Osteoblast (primary cell): ENCODE measurements around the gene CTTN. TPM values are rescaled to one million over a fixed set of nuclear protein-coding genes. Genes with fewer than 3 reads are reported as not detected.

Source experiments
- DNase-seq: peaks from one replicate; pipeline ENCODE4 v3.0.0; 2011; ENCODE audit warnings: low spot score, mixed read lengths; ENCODE audit not compliant: insufficient read length; ENCODE audit errors: missing footprints
- H2AFZ ChIP-seq: 2 replicates; pipeline ENCODE4 v1.6.0; 2011; ENCODE audit warnings: mild to moderate bottlenecking, low read length
- H3K27ac ChIP-seq: 2 replicates; pipeline ENCODE4 v1.5.1; 2011; ENCODE audit warnings: mild to moderate bottlenecking, low read depth, low read length, moderate library complexity
- H3K27me3 ChIP-seq: 2 replicates; pipeline ENCODE4 v1.6.0; 2012; ENCODE audit warnings: mild to moderate bottlenecking, control low read depth, inconsistent platforms, low read length, moderate library complexity; ENCODE audit not compliant: insufficient read depth
- H3K36me3 ChIP-seq: 2 replicates; pipeline ENCODE4 v1.5.1; 2011; ENCODE audit warnings: mild to moderate bottlenecking, low read length, control low read depth, moderate library complexity; ENCODE audit not compliant: insufficient read depth
- H3K4me1 ChIP-seq: 2 replicates; pipeline ENCODE4 v1.5.1; 2011; ENCODE audit warnings: mild to moderate bottlenecking, low read length, control low read depth, moderate library complexity; ENCODE audit not compliant: insufficient read depth
- H3K4me2 ChIP-seq: 2 replicates; pipeline ENCODE4 v1.6.0; 2011; ENCODE audit warnings: mild to moderate bottlenecking, low read length; ENCODE audit not compliant: insufficient read depth
- H3K4me3 ChIP-seq: fragments of 200-600 bp; sonication (generic); 3 replicates; pipeline ENCODE4 v1.5.1; 2012; ENCODE audit warnings: mild to moderate bottlenecking, low read length, inconsistent platforms; ENCODE audit not compliant: insufficient read depth
- H3K79me2 ChIP-seq: 2 replicates; pipeline ENCODE4 v1.6.0; 2012; ENCODE audit warnings: mild to moderate bottlenecking, low read length, control low read depth, inconsistent platforms; ENCODE audit not compliant: insufficient read depth
- H3K9me3 ChIP-seq: 2 replicates; pipeline ENCODE4 v1.5.1; 2011; ENCODE audit warnings: low read depth, low read length, control low read depth
- H4K20me1 ChIP-seq: 2 replicates; pipeline ENCODE4 v1.6.0; 2012; ENCODE audit warnings: mild to moderate bottlenecking, low read length, control low read depth; ENCODE audit not compliant: insufficient read depth
- CTCF ChIP-seq: IDR thresholded peaks from 2 replicates; pipeline ENCODE4 v1.5.1; 2011; ENCODE audit warnings: mild to moderate bottlenecking, low read depth, low read length, moderate library complexity; ENCODE audit errors: extremely low read depth
- total RNA-seq: library from RNA; depleted of rRNA; stranded (reverse); fragments of >200 nt; gene quantifications from 2 replicates; pipeline ENCODE4 v1.2.3, GENCODE V29; 2012

The CTTN gene
- total RNA-seq, 1 donor = 429 TPM

DNA sequence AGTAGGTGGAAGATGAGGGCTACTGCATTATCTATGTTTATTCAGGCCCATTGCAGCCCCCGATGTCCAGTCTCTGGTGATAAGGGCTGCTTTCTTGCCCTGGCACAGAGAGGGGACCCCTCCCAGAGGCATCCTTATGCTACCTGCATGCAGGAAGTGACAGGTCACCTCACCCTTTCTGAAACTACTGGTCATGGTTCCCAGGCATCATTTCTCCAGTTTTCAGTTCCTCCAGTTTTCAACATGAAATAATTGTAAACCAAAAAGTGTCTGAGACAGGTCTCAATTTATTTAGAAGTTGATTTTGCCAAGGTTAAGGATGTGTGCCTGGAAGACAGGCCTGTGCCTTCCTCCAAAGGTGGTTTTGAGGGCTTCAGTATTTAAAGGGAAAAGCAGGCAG lies 57.0 kb downstream of the CTTN start:
- H3K27me3 ChIP-seq = peaks cover 3% of the 10 kb centered on the region
- no peak overlapping the region for H2AFZ ChIP-seq
- H3K4me1 ChIP-seq = peaks cover 3% of the 10 kb centered on the region
- H3K4me3 ChIP-seq = no peak overlapping the region
- no peak for TF ChIP-seq CTCF
- H3K4me2 ChIP-seq = no peak overlapping the region
- no peak overlapping the region for H3K27ac ChIP-seq
- no peaks in the 10 kb centered on the region for H3K79me2 ChIP-seq
- no peak for DNase-seq
- no peaks in the 10 kb centered on the region for H3K36me3 ChIP-seq
- no peaks in the 10 kb centered on the region for H4K20me1 ChIP-seq
- H3K9me3 ChIP-seq = no peaks in the 10 kb centered on the region

DNA sequence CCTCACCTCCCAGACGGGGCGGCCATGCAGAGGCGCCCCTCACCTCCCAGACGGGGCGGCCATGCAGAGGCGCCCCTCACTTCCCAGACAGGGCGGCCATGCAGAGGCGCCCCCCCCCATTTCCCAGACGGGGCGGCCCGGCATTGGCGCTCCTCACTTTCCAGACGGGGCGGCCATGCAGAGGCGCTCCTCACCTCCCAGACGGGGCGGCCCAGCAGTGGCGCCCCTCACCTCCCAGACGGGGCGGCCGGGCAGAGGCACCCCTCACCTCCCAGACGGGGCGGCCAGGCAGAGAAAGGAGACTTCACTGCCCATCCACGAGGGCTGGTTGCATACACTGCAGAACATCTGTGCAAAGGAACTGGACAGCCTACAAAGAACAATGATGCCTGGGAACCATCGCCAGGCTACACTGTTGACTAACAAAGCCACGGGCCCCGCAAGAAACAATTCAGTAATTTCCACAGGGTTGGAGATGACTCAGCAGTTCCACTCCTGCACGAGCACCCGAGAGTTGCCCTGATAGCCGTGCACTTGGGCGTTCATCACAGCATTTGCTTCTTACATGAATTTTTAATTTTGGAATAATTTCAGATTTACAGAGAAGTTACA lies 58.7 kb downstream of the CTTN start:
- DNase-seq = no peak
- no peak overlapping the region for H2AFZ ChIP-seq
- no peak overlapping the region for H3K4me2 ChIP-seq
- H3K79me2 ChIP-seq = no peaks in the 10 kb centered on the region
- H3K4me1 ChIP-seq = peaks cover 3% of the 10 kb centered on the region
- H3K9me3 ChIP-seq = no peaks in the 10 kb centered on the region
- H3K27ac ChIP-seq = no peak overlapping the region
- peaks cover 15% of the 10 kb centered on the region for H3K27me3 ChIP-seq
- H3K36me3 ChIP-seq = no peaks in the 10 kb centered on the region
- TF ChIP-seq CTCF = no peak
- H4K20me1 ChIP-seq = no peaks in the 10 kb centered on the region
- no peak overlapping the region for H3K4me3 ChIP-seq

GRCh38 chr11:70458736-70459135 lies 60.4 kb downstream of the CTTN start:
- TF ChIP-seq CTCF = no peak
- Histone ChIP-seq H4K20me1 (no peaks in the 10 kb centered on the region), H3K79me2 (no peaks in the 10 kb centered on the region), H3K4me3 (no peak overlapping the region), H3K4me2 (no peak overlapping the region), H3K4me1 (peaks cover 3% of the 10 kb centered on the region), H3K27me3 (peaks cover 24% of the 10 kb centered on the region), H3K36me3 (no peaks in the 10 kb centered on the region), H2AFZ (no peak overlapping the region), H3K27ac (no peak overlapping the region), H3K9me3 (no peaks in the 10 kb centered on the region)
- DNase-seq = no peak

DNA sequence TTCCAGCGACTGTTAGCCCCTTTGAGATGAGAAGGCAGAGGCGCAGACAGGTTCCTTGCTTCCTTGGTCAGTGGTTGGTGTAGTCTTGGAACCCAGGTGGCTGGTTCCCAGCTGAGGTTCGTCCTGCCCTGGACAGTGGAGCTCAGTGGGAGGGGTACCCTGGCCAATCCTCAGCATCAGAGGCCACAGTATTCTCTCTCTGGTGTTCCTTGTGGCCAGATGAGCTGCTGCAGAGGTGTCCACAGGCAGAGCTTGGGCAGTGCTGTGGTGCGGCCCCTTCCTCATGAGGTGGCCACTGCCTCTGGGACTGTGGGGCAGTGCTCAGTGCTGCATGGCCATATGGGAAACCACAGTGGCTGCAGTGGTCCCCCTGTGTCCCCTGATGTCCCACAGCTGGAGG lies 61.8 kb downstream of the CTTN start:
- Histone ChIP-seq H4K20me1 (no peaks in the 10 kb centered on the region), H3K9me3 (no peaks in the 10 kb centered on the region), H2AFZ (no peak overlapping the region), H3K27me3 (peaks cover 25% of the 10 kb centered on the region), H3K27ac (no peak overlapping the region), H3K79me2 (no peaks in the 10 kb centered on the region), H3K36me3 (no peaks in the 10 kb centered on the region), H3K4me2 (no peak overlapping the region), H3K4me3 (no peak overlapping the region), H3K4me1 (peaks cover 3% of the 10 kb centered on the region)
- DNase-seq = no peak
- no peak for TF ChIP-seq CTCF
